ENCODE results near the gene SIPA1L2.

Gene SIPA1L2

DNA sequence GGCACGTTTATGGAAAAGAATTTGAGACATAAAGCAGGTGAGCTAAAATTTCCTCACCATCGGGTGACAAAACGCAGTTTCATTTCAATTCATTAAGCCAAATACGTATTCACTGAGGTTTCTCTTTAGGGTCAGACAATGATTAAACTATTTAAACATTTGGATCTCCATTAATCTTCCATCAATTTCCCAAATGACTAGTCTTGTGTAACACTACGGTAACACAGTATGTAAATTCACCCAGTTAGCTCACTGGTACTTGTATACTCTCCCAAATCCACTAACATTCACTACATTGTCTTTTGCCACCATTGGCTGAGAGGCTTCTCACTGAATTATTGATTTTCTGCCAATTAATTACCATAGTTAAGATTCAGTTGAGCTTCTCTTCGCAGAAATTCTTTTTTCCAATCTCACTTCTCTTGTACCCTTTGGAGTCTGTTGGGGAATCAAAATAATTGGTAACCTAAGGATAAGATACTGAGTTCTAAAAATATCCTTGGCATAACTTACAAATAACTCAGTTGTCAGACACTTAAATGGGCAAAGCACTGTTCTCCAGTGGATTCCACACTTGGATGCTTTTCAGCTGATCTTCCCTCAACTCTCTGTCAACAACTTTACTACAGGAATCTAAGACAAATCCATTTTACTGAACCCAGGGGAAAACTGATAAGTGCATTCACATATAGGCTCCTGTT is 40.7 kb downstream of the SIPA1L2 start:
- no peak for DNase-seq (ENCODE audit: low spot score)

DNA sequence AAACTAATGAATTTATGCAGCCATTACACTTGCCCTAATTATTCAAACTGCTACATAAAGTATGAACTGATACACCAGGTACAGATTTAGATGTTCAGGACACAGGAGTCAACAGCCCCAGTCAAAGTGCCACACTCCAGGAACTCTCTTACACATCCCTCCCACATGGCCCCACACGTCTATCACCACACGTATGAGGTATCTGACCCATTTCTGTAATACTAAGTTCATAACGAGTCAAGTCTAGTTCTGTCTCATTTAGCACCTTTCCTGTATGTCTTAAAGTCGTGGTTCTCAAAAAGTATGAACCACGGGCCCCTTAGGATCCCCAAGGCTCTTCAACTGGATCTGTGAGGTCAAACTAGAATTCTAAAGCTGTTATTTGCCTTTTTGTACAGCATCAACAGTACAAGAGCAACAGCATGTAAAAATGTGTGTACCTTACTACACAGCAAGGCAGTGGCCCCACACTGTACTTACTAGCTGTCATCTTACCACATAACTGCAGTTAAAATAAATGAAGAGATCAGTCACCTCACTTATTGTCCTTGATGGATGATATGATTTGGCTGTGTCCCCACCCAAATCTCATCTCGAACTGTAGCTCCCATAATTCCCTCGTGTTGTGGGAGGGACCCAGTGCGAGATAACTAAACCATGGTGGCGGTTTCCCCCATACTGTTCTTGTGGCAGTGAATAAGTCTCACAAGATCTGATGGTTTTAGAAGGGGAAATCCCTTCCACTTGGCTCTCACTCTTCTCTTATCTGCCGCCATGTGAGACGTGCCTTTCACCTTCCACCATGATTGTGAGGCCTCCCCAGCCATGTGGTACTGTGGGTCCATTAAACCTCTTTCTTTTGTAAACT is 42.6 kb downstream of the SIPA1L2 start:
- no peak for DNase-seq (ENCODE audit: low spot score)

- no peak for DNase-seq (ENCODE audit: low spot score)
Measured at GRCh38 chr1:232586679-232587078, 43.3 kb downstream of the SIPA1L2 start.

- DNase-seq (ENCODE audit: low spot score): no peak
Measured at GRCh38 chr1:232585486-232585885, 44.4 kb downstream of the SIPA1L2 start.

GRCh38 chr1:232581932-232582331 is 48.0 kb downstream of the SIPA1L2 start:
- DNase-seq (ENCODE audit: low spot score): no peak

Measured in LoVo (cell line).